NCI-H1092 treated with DMSO at 0.1 percent for 48 hours (cell line): ENCODE results near the gene ARHGAP22.

ENCODE experiments used
- DNase-seq: peaks from one replicate; lab custom pipeline; 2025; lab: John Stamatoyannopoulos, UW

The ARHGAP22 gene

GRCh38 chr10:48533540-48533939, 71.3 kb downstream of the ARHGAP22 start:
- DNase-seq = no peak

- DNase-seq = no peak
These were observed 73.4 kb downstream of the ARHGAP22 start for GRCh38 chr10:48531486-48531885.

GRCh38 chr10:48529331-48529730, 75.5 kb downstream of the ARHGAP22 start:
- DNase-seq = no peak

- DNase-seq = no peak
These were observed 77.1 kb downstream of the ARHGAP22 start for GRCh38 chr10:48527756-48528155.

GRCh38 chr10:48526846-48527505, 77.9 kb downstream of the ARHGAP22 start:
- no peak for DNase-seq

- DNase-seq = no peak
These were observed 78.7 kb downstream of the ARHGAP22 start for GRCh38 chr10:48526011-48526821.

- DNase-seq = no peak
These were observed 79.8 kb downstream of the ARHGAP22 start for GRCh38 chr10:48525113-48525512.

GRCh38 chr10:48523820-48524758, 80.8 kb downstream of the ARHGAP22 start:
- no peak for DNase-seq

- no peak for DNase-seq
These were observed 81.6 kb downstream of the ARHGAP22 start for GRCh38 chr10:48523212-48523819.

- DNase-seq = no peak
These were observed 82.7 kb downstream of the ARHGAP22 start for GRCh38 chr10:48522011-48522765.

- DNase-seq = no peak
These were observed 84.3 kb downstream of the ARHGAP22 start for GRCh38 chr10:48520594-48520993.

- DNase-seq = no peak
These were observed 84.7 kb downstream of the ARHGAP22 start for GRCh38 chr10:48520184-48520506.

- no peak for DNase-seq
These were observed 85.2 kb downstream of the ARHGAP22 start for GRCh38 chr10:48519481-48520183.

- no peak for DNase-seq
These were observed 85.9 kb downstream of the ARHGAP22 start for GRCh38 chr10:48518986-48519385.

- no peak for DNase-seq
These were observed 86.7 kb downstream of the ARHGAP22 start for GRCh38 chr10:48517911-48518811.

GRCh38 chr10:48517482-48517881, 87.4 kb downstream of the ARHGAP22 start:
- no peak for DNase-seq

- no peak for DNase-seq
These were observed 88.0 kb downstream of the ARHGAP22 start for GRCh38 chr10:48516911-48517310.

GRCh38 chr10:48514916-48515315, 90.0 kb downstream of the ARHGAP22 start:
- no peak for DNase-seq

GRCh38 chr10:48514255-48514654, 90.6 kb downstream of the ARHGAP22 start:
- DNase-seq = no peak

- no peak for DNase-seq
These were observed 92.0 kb downstream of the ARHGAP22 start for GRCh38 chr10:48512861-48513260.
